Neural progenitor cell (in vitro differentiated cells): ENCODE results near the gene SRPK3. TPM values are rescaled to one million over a fixed set of nuclear protein-coding genes. Genes with fewer than 3 reads are reported as not detected.

Experiments
- DNase-seq: peaks from one replicate; pipeline ENCODE4 v3.0.0-alpha.2; 2016; ENCODE audit warnings: low spot score
- H2AFZ ChIP-seq: fragments of 200-600 bp; sonication (generic); replicated peaks from 2 replicates; pipeline ENCODE4 v1.6.1; 2016; ENCODE audit warnings: antibody characterized with exemption
- H3F3A ChIP-seq: fragments of 200-600 bp; sonication (generic); 2 replicates; pipeline ENCODE4 v1.6.1; 2016; ENCODE audit warnings: antibody characterized with exemption, low read depth
- H3K27ac ChIP-seq: fragments of 200-600 bp; sonication (generic); 2 replicates; pipeline ENCODE4 v1.5.1; 2016; ENCODE audit warnings: mild to moderate bottlenecking
- H3K27me3 ChIP-seq: fragments of 200-600 bp; sonication (generic); 2 replicates; pipeline ENCODE4 v1.6.1; 2016; ENCODE audit warnings: mild to moderate bottlenecking, moderate library complexity
- H3K36me3 ChIP-seq: fragments of 200-600 bp; sonication (generic); 2 replicates; pipeline ENCODE4 v1.5.1; 2016
- H3K4me1 ChIP-seq: fragments of 200-600 bp; sonication (generic); 2 replicates; pipeline ENCODE4 v1.6.1; 2016; ENCODE audit warnings: mixed run types
- H3K4me2 ChIP-seq: fragments of 200-600 bp; sonication (generic); 2 replicates; pipeline ENCODE4 v1.6.1; 2016
- H3K4me3 ChIP-seq: fragments of 200-600 bp; sonication (generic); 2 replicates; pipeline ENCODE4 v1.5.1; 2016
- H3K79me2 ChIP-seq: fragments of 200-600 bp; sonication (generic); 2 replicates; pipeline ENCODE4 v1.6.1; 2016; ENCODE audit warnings: low read depth
- H3K9ac ChIP-seq: fragments of 200-600 bp; sonication (generic); 2 replicates; pipeline ENCODE4 v1.6.1; 2016
- H3K9me3 ChIP-seq: fragments of 200-600 bp; sonication (generic); 2 replicates; pipeline ENCODE4 v1.5.1; 2016; ENCODE audit warnings: low read depth
- H4K20me1 ChIP-seq: fragments of 200-600 bp; sonication (generic); 2 replicates; pipeline ENCODE4 v1.6.1; 2016; ENCODE audit warnings: low read depth
- H3K27ac Mint-ChIP-seq: 3 replicates; pipeline ENCODE4 v1.8.0; 2021; ENCODE audit warnings: mixed read lengths
- H3K27me3 Mint-ChIP-seq: 2 replicates; pipeline ENCODE4 v1.8.0; 2022; ENCODE audit warnings: low read depth, mild to moderate bottlenecking, inconsistent platforms, moderate library complexity, mixed read lengths; ENCODE audit not compliant: insufficient read depth
- H3K36me3 Mint-ChIP-seq: 3 replicates; pipeline ENCODE4 v1.8.0; 2021; ENCODE audit warnings: mixed read lengths
- H3K4me1 Mint-ChIP-seq: 3 replicates; pipeline ENCODE4 v1.8.0; 2021; ENCODE audit warnings: mixed read lengths
- H3K4me3 Mint-ChIP-seq: 3 replicates; pipeline ENCODE4 v1.8.0; 2021; ENCODE audit warnings: mild to moderate bottlenecking, moderate library complexity, mixed read lengths
- H3K9me3 Mint-ChIP-seq: 3 replicates; pipeline ENCODE4 v1.8.0; 2020; ENCODE audit warnings: mixed read lengths
- CTCF ChIP-seq: fragments of 200-600 bp; sonication (generic); IDR thresholded peaks from 2 replicates; pipeline ENCODE4 v1.5.1; 2017; ENCODE audit warnings: antibody characterized with exemption, mild to moderate bottlenecking
- EZH2 ChIP-seq: fragments of 200-600 bp; sonication (generic); IDR thresholded peaks from 2 replicates; pipeline ENCODE4 v1.6.1; 2017; ENCODE audit warnings: antibody characterized with exemption, mild to moderate bottlenecking, moderate library complexity
- EZH2phosphoT487 ChIP-seq: fragments of 200-600 bp; sonication (generic); IDR thresholded peaks from 2 replicates; pipeline ENCODE4 v1.6.1; 2017; ENCODE audit warnings: antibody characterized with exemption
- total RNA-seq: library from RNA; depleted of rRNA; stranded (reverse); fragments of >200 nt; gene quantifications from 2 replicates; pipeline ENCODE4 v1.2.3, GENCODE V29; 2015; ENCODE audit warnings: low replicate concordance

Gene SRPK3
- total RNA-seq, 1 donor from 2014 or later: not detected

- no peaks in the 10 kb centered on the region for H3K4me1 ChIP-seq
- peaks cover 12% of the 10 kb centered on the region for H3K27me3 Mint-ChIP-seq
- H3K36me3 ChIP-seq: no peaks in the 10 kb centered on the region
- no peak overlapping the region for H2AFZ ChIP-seq
- H3K4me1 Mint-ChIP-seq: peaks cover 4% of the 10 kb centered on the region
- H3K9me3 ChIP-seq: no peaks in the 10 kb centered on the region
- no peak overlapping the region for H3K27ac Mint-ChIP-seq
- H3K79me2 ChIP-seq: no peaks in the 10 kb centered on the region
- H3K4me2 ChIP-seq: peak overlapping the region; percentile 78
- peaks cover 5% of the 10 kb centered on the region for H3K36me3 Mint-ChIP-seq
- no peak overlapping the region for H3K4me3 ChIP-seq
- no peak for DNase-seq
- no peak for TF ChIP-seq CTCF
- no peak for TF ChIP-seq EZH2
- no peak for TF ChIP-seq EZH2phosphoT487
- peaks cover 62% of the 10 kb centered on the region for H3K27me3 ChIP-seq
- no peak overlapping the region for H3K27ac ChIP-seq
- H3K9me3 Mint-ChIP-seq: peaks cover 19% of the 10 kb centered on the region
- peak overlapping the region; percentile 52 for H3K4me3 Mint-ChIP-seq
- peaks cover 16% of the 10 kb centered on the region for H3F3A ChIP-seq
- H3K9ac ChIP-seq: no peak overlapping the region
- peaks cover 8% of the 10 kb centered on the region for H4K20me1 ChIP-seq
Observed at GRCh38 chrX:153827903-153828302, 47.1 kb downstream of the SRPK3 start.

DNA sequence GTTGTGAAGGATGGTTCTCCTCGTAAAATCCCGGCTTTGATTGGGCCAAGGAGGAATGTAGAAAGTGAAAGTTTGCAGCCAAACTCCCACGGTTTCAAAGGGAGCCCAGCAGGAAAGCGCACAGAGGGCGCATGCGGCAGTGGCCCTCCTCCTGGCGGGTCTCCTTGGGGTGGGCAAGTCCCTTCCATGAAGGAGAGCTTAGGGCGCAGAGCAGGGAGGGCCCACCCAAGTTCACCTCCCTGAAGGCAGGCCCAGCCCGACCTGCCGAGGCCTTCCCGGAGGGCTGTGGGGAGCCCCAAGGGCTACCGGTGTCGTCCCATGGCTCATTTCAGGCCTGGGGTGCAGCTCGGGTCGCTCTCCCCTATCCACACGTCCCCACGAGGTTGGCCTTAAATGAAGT lies 47.5 kb downstream of the SRPK3 start:
- H3K4me1 ChIP-seq: no peaks in the 10 kb centered on the region
- H3K27me3 ChIP-seq: peaks cover 63% of the 10 kb centered on the region
- no peaks in the 10 kb centered on the region for H3K9me3 ChIP-seq
- H3F3A ChIP-seq: peaks cover 16% of the 10 kb centered on the region
- H4K20me1 ChIP-seq: peaks cover 8% of the 10 kb centered on the region
- H3K36me3 ChIP-seq: no peaks in the 10 kb centered on the region
- peaks cover 22% of the 10 kb centered on the region for H3K9me3 Mint-ChIP-seq
- DNase-seq: no peak
- H3K4me3 ChIP-seq: peak overlapping the region; percentile 51
- peaks cover 12% of the 10 kb centered on the region for H3K27me3 Mint-ChIP-seq
- TF ChIP-seq CTCF: no peak
- TF ChIP-seq EZH2: no peak
- peak overlapping the region; percentile 77 for H3K4me3 Mint-ChIP-seq
- H2AFZ ChIP-seq: no peak overlapping the region
- H3K36me3 Mint-ChIP-seq: peaks cover 5% of the 10 kb centered on the region
- no peak overlapping the region for H3K27ac Mint-ChIP-seq
- H3K79me2 ChIP-seq: no peaks in the 10 kb centered on the region
- peak overlapping the region; percentile 78 for H3K4me2 ChIP-seq
- H3K27ac ChIP-seq: no peak overlapping the region
- H3K4me1 Mint-ChIP-seq: peaks cover 4% of the 10 kb centered on the region
- H3K9ac ChIP-seq: no peak overlapping the region

DNA sequence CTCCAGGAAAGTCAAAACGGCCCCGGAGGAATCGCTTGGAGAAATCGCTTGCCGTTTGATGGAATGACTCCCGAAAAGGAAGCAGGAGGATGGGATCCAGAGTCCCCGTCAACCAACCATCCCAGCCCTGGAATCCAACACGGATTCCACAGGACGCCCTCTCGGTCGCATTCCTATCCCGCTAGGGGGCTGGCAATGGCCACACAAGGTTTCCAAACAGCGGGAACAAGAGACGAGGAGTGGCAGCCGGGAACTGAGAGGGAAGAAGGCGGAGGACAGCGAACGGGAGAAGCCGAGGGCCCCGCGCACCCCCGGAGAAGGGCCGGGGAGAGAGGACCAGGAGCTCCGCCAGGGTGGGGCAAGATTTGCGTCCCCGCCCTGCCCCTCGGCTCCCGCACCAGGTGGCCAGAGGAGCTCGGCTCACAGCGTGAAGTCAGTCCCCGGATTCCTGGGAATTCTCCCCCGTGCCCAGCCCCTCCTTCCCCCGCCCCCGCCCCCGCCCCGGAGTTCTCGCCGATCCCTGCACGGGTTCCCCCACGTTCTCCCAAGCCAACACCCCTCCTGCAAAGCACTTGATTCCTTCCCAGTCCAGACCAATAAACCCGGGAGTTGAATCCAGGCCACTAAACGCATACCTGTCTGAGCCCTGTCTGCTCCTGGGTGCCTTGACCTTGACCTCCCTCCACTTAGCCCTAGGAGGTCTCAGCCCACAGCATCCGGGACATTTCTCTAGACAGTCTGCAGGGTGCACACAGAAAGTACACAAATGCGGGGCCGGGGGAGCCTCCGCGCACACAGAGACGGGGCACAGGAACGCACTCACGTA lies 48.1 kb downstream of the SRPK3 start:
- H3K4me3 Mint-ChIP-seq: peak overlapping the region; percentile 86
- H3K9me3 Mint-ChIP-seq: peaks cover 24% of the 10 kb centered on the region
- H3K4me1 ChIP-seq: no peaks in the 10 kb centered on the region
- no peaks in the 10 kb centered on the region for H3K79me2 ChIP-seq
- peaks cover 4% of the 10 kb centered on the region for H3K4me1 Mint-ChIP-seq
- peaks cover 8% of the 10 kb centered on the region for H4K20me1 ChIP-seq
- peaks cover 16% of the 10 kb centered on the region for H3F3A ChIP-seq
- peak overlapping the region; percentile 78 for H3K4me2 ChIP-seq
- no peak overlapping the region for H2AFZ ChIP-seq
- no peak overlapping the region for H3K27ac Mint-ChIP-seq
- peak; percentile 76 for DNase-seq
- no peak overlapping the region for H3K9ac ChIP-seq
- TF ChIP-seq CTCF (peak; percentile 11), EZH2 (no peak)
- peaks cover 5% of the 10 kb centered on the region for H3K36me3 Mint-ChIP-seq
- peaks cover 63% of the 10 kb centered on the region for H3K27me3 ChIP-seq
- H3K9me3 ChIP-seq: no peaks in the 10 kb centered on the region
- H3K27me3 Mint-ChIP-seq: peaks cover 12% of the 10 kb centered on the region
- no peak overlapping the region for H3K27ac ChIP-seq
- H3K36me3 ChIP-seq: no peaks in the 10 kb centered on the region
- H3K4me3 ChIP-seq: peak overlapping the region; percentile 51
